Erythroblast (primary cell): ENCODE results near the gene ZNF680.
A peak's percentile ranks its signal among the peaks of the same experiment; 100 is the strongest.

Source experiments
- DNase-seq, 2 experiments: peaks; one replicate each; lab custom pipeline; 2025; lab: John Stamatoyannopoulos, UW
- GATA1 ChIP-seq: IDR thresholded peaks from 2 replicates; pipeline ENCODE4 v1.6.1; 2011; ENCODE audit warnings: low read depth, mild to moderate bottlenecking, control low read depth, low read length, moderate library complexity
- POLR2A ChIP-seq: IDR thresholded peaks from 2 replicates; pipeline ENCODE4 v1.6.1; 2011; ENCODE audit warnings: mild to moderate bottlenecking, low read length

The ZNF680 gene

GRCh38 chr7:64533756-64534155 lies 29.1 kb downstream of the ZNF680 start:
- no peak for TF ChIP-seq GATA1
- TF ChIP-seq POLR2A: no peak
- DNase-seq: no peak

- DNase-seq: no peak
- TF ChIP-seq GATA1 (no peak), POLR2A (no peak)
Observed at GRCh38 chr7:64528770-64529169, 34.1 kb downstream of the ZNF680 start.

GRCh38 chr7:64521409-64521984 lies 41.4 kb downstream of the ZNF680 start:
- DNase-seq: no peak
- TF ChIP-seq POLR2A: no peak
- TF ChIP-seq GATA1: no peak

- TF ChIP-seq GATA1: no peak
- TF ChIP-seq POLR2A: no peak
- DNase-seq: no peak
Observed at GRCh38 chr7:64516451-64516850, 46.4 kb downstream of the ZNF680 start.

GRCh38 chr7:64515781-64516180 lies 47.1 kb downstream of the ZNF680 start:
- TF ChIP-seq GATA1 (no peak), POLR2A (no peak)

GRCh38 chr7:64515330-64515729 lies 47.5 kb downstream of the ZNF680 start:
- TF ChIP-seq POLR2A (no peak), GATA1 (no peak)
- DNase-seq: no peak

More at GRCh38 chr7:64515781-64516180, 47.1 kb downstream of the ZNF680 start:
- no peak for DNase-seq

GRCh38 chr7:64509583-64509982 lies 53.3 kb downstream of the ZNF680 start:
- DNase-seq: peak in 1 of 2 experiments; percentile 4

GRCh38 chr7:64504581-64505120 lies 58.2 kb downstream of the ZNF680 start:
- TF ChIP-seq GATA1 (no peak), POLR2A (no peak)
- DNase-seq: no peak

More at GRCh38 chr7:64509583-64509982, 53.3 kb downstream of the ZNF680 start:
- TF ChIP-seq POLR2A (no peak), GATA1 (no peak)

GRCh38 chr7:64498270-64498669 lies 64.6 kb downstream of the ZNF680 start:
- DNase-seq: no peak
- TF ChIP-seq POLR2A (no peak), GATA1 (no peak)

- TF ChIP-seq GATA1 (no peak), POLR2A (no peak)
- no peak for DNase-seq
Observed at GRCh38 chr7:64494912-64495461, 67.9 kb downstream of the ZNF680 start.

- DNase-seq: peak; percentile 1 to 12
Observed at GRCh38 chr7:64485623-64486022, 77.2 kb downstream of the ZNF680 start.

More at GRCh38 chr7:64485623-64486022, 77.2 kb downstream of the ZNF680 start:
- TF ChIP-seq GATA1: no peak
- no peak for TF ChIP-seq POLR2A
